ENCODE results near the gene CEP57L1. TPM values are rescaled to one million over a fixed set of nuclear protein-coding genes. Genes with fewer than 3 reads are reported as not detected.
A peak's percentile ranks its signal among the peaks of the same experiment; 100 is the strongest.

Gene CEP57L1
- total and polyA plus RNA-seq, 10 donors, result 5.1 to 28.7 (median 12.4) TPM

DNA sequence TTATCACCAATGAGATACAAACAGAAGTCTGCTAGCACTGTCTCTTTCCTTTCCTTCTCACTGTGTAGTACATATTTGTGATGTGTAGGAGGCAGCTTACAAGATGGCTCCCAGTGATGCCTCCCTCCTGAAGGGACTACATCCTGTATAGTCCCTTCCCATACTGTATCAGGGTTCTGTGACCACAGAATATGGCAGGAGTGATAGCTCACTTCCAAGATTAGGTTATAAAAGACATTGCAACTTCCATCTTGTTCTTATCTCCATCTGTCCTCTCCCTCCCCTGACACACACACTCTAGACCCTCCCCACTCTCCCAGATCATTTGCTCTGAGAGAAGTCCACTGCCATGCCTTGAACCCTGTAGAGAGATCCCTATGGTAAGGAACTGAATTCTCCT is 38.6 kb upstream of the CEP57L1 start:
- Histone ChIP-seq H3K4me3 (no peak overlapping the region), H3K27ac (no peak overlapping the region), H3K4me1 (peaks cover 18 to 56% (median 46%) of the 10 kb centered on the region in 6 donors), H3K27me3 (replicated peaks in 1 of 7) (no peaks in the 10 kb centered on the region), H3K36me3 (no peaks in the 10 kb centered on the region), H3K9me3 (no peaks in the 10 kb centered on the region)
- no peak for DNase-seq
- TF ChIP-seq POLR2AphosphoS5 (IDR thresholded peaks at IDR 0.05) (no peak), POLR2A (IDR thresholded peaks at IDR 0.05) (no peak), CTCF (IDR thresholded peaks at IDR 0.05 in 8 of 11, conservative IDR thresholded peaks at IDR 0.05 in 3 of 11) (no peak)
- intact Hi-C loops (cut with DNase I; ENCODE audit: low total_unique reads), result no loop called here

DNA sequence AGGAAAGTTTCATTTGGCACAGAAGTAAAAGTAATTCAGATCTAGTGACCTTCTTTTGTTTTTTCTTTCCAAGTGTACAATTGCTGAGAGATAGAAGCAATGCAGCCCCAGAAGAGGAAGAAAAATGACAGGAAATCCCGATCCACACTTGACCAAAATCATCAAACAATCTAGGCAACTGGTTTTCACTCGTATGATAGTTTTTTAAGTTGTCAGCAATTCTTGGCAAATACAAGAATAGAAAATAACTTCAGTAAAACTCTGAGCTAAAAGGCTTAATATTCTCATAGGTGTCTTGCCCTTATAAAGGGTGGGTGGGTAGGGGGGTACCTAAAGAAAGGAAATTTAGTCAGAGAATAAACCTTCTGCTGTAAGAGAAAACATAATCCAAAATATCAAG is 36.7 kb upstream of the CEP57L1 start:
- Histone ChIP-seq H3K4me1 (peaks cover 8 to 50% (median 34%) of the 10 kb centered on the region in 6 donors), H3K36me3 (no peaks in the 10 kb centered on the region), H3K9me3 (no peaks in the 10 kb centered on the region), H3K4me3 (no peak overlapping the region), H3K27me3 (replicated peaks in 1 of 7) (no peaks in the 10 kb centered on the region), H3K27ac (peak overlapping the region in 4 of 8 donors; percentile 51 to 80 (median 69))
- 27 to 36% (median 29%) methylated on average over 2 of the region's 2 CpGs for WGBS, 5 donors
- intact Hi-C loops (cut with DNase I; ENCODE audit: low total_unique reads), result no loop called here
- TF ChIP-seq POLR2A (IDR thresholded peaks at IDR 0.05) (no peak), POLR2AphosphoS5 (IDR thresholded peaks at IDR 0.05) (no peak), CTCF (IDR thresholded peaks at IDR 0.05 in 8 of 11, conservative IDR thresholded peaks at IDR 0.05 in 3 of 11) (no peak)
- no peak for DNase-seq

GRCh38 chr6:109059153-109059552 is 36.2 kb upstream of the CEP57L1 start:
- H3K9me3 ChIP-seq, result no peaks in the 10 kb centered on the region
- no peak for TF ChIP-seq POLR2AphosphoS5 (IDR thresholded peaks at IDR 0.05)
- TF ChIP-seq POLR2A (IDR thresholded peaks at IDR 0.05), result no peak
- no peak for TF ChIP-seq CTCF (IDR thresholded peaks at IDR 0.05 in 8 of 11, conservative IDR thresholded peaks at IDR 0.05 in 3 of 11)
- no peaks in the 10 kb centered on the region for H3K27me3 ChIP-seq (replicated peaks in 1 of 7)
- peaks cover 8 to 47% (median 33%) of the 10 kb centered on the region in 6 donors for H3K4me1 ChIP-seq
- DNase-seq, result no peak
- peak overlapping the region in 6 of 8 donors; percentile 26 to 80 (median 67) for H3K27ac ChIP-seq
- intact Hi-C loops (cut with DNase I; ENCODE audit: low total_unique reads), result no loop called here
- H3K4me3 ChIP-seq, result peak overlapping the region in 1 of 8 donors; percentile 12
- 54 to 81% (median 60%) methylated on average over 3 of the region's 3 CpGs for WGBS, 5 donors
- no peaks in the 10 kb centered on the region for H3K36me3 ChIP-seq

DNA sequence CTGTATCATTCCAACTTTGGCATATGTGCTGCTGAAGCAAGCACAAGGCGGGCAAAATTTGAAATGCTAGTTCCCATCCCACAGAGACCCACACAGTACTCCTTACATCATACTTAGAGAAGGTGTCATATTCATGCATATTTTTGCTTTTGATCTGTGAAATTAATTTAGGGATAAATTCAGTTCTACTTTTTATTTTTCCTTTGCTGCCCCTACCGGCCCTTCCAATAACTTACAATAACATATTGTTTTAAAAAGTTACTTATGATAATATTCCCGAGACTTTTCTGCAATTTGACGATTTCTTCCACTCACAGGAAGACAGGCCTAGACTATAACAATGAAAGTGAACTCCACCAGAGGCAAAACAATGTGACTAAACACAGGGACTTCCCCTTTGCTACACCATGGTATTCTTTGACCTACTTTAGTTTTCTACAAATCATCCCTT is 35.7 kb upstream of the CEP57L1 start:
- Histone ChIP-seq H3K36me3 (no peaks in the 10 kb centered on the region), H3K27ac (peak overlapping the region in 6 of 8 donors; percentile 26 to 80 (median 67)), H3K4me1 (peaks cover 8 to 48% (median 33%) of the 10 kb centered on the region in 6 donors), H3K9me3 (no peaks in the 10 kb centered on the region), H3K27me3 (replicated peaks in 1 of 7) (no peaks in the 10 kb centered on the region), H3K4me3 (peak overlapping the region in 1 of 8 donors; percentile 12)
- intact Hi-C loops (cut with DNase I; ENCODE audit: low total_unique reads), result no loop called here
- 30 to 46% (median 32%) methylated on average over 4 of the region's 4 CpGs for WGBS, 5 donors
- no peak for DNase-seq
- TF ChIP-seq CTCF (IDR thresholded peaks at IDR 0.05 in 8 of 11, conservative IDR thresholded peaks at IDR 0.05 in 3 of 11), result peak in 2 of 11 experiments; percentile 9 to 24
- no peak for TF ChIP-seq POLR2AphosphoS5 (IDR thresholded peaks at IDR 0.05)
- TF ChIP-seq POLR2A (IDR thresholded peaks at IDR 0.05), result no peak
